HG02678 (cell line): ENCODE results near the gene ZSCAN23.

ENCODE experiments used
- ATAC-seq: cut with Tn5 transposase; IDR thresholded peaks from one replicate; pipeline ENCODE4 v1.9.1; 2021; ENCODE audit warnings: mild to moderate bottlenecking, moderate library complexity; ENCODE audit not compliant: unreplicated experiment

The ZSCAN23 gene

GRCh38 chr6:28383235-28384142, 59.8 kb downstream of the ZSCAN23 start:
- ATAC-seq = peak; percentile 94
